ENCODE results near the gene FLVCR1. TPM values are rescaled to one million over a fixed set of nuclear protein-coding genes. Genes with fewer than 3 reads are reported as not detected.
"Not testable (repeated sequence)": the region's sequence is repeated elsewhere in the genome, so short reads cannot be mapped to it uniquely, and the experiment has no call there.

The FLVCR1 gene
- total RNA-seq, 1 experiment from 2014 or later = 28.0 TPM

GRCh38 chr1:212844521-212844920 is 13.6 kb upstream of the FLVCR1 start:
- H3K27ac ChIP-seq; DNase-seq; H3K4me3 ChIP-seq; H3K9me3 ChIP-seq (replicated peaks); H3K36me3 ChIP-seq; H3K27me3 ChIP-seq; H3K4me1 ChIP-seq: not testable (repeated sequence)

DNA sequence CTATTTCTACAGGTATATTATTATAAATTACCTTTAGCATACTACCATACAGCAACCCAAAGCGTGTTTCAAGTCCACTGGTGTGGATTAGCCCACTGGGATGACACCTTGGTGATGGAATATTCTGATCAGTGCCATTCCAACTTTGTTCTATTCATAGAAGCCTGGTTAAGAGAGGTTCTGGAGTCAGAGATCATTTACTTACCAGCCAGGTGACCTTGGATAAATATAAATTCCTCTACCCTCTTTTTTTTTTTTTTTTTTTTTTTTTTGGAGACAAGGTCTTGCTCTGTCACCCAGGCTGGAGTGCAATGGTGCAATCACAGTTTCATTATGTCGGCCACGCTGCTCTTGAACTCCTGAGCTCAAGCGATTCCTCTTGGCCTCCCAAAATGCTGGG is 10.5 kb upstream of the FLVCR1 start, which contains the start of gene SPATA45:
Gene SPATA45 (minus strand): TSS at position 101 of the 400 bp plus-strand sequence. CDS start 11,500 bp downstream, outside the sequence.
- Histone ChIP-seq H3K4me1 (no peaks in the 10 kb centered on the region), H3K36me3 (no peaks in the 10 kb centered on the region), H3K27ac (no peak within 1 kb of the TSS), H3K4me3 (no peak within 1 kb of the TSS), H3K27me3 (no peaks in the 10 kb centered on the region), H3K9me3 (replicated peaks) (no peaks in the 10 kb centered on the region; the same call in 1 of the 2 replicates)
- DNase-seq = no peak

DNA sequence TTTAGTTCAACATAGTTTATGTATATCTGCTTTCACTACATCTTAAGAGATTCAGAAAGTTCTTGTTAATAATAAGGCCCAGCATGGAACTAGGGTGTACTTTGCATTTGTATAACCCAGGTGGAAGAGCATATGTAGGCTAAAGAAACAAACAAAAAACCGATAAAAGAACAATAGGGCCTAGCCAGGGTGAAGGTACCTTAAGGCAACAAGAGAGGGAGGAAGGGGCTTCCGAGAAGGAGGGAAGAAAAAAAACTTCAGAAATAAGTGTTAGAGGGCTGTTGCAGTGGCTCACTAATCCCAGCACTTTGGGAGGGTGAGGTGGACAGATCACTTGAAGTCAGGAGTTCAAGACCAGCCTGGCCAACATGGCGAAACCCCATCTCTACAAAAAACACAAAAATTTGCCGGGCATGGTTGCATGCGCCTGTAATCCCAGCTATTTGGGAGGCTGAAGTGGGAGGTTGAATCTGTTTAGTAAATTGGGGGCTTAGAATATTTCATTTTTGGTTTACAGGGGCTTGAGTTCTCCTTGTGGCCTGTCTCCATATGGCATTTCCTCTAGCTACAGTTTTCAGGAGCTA is 5.9 kb upstream of the FLVCR1 start:
- no peak for DNase-seq
- no peak overlapping the region for H3K27ac ChIP-seq
- no peaks in the 10 kb centered on the region for H3K36me3 ChIP-seq
- H3K4me1 ChIP-seq = peaks cover 3% of the 10 kb centered on the region; the same call in 1 of the 2 replicates
- no peaks in the 10 kb centered on the region for H3K9me3 ChIP-seq (replicated peaks)
- no peaks in the 10 kb centered on the region for H3K27me3 ChIP-seq
- no peak overlapping the region for H3K4me3 ChIP-seq

- no peak for DNase-seq
- H3K4me1 ChIP-seq = peaks cover 3% of the 10 kb centered on the region; the same call in 1 of the 2 replicates
- no peaks in the 10 kb centered on the region for H3K27me3 ChIP-seq
- no peak overlapping the region for H3K27ac ChIP-seq
- H3K4me3 ChIP-seq = no peak overlapping the region
- no peaks in the 10 kb centered on the region for H3K9me3 ChIP-seq (replicated peaks)
- no peaks in the 10 kb centered on the region for H3K36me3 ChIP-seq
Measured at GRCh38 chr1:212853658-212854057, 4.4 kb upstream of the FLVCR1 start.

DNA sequence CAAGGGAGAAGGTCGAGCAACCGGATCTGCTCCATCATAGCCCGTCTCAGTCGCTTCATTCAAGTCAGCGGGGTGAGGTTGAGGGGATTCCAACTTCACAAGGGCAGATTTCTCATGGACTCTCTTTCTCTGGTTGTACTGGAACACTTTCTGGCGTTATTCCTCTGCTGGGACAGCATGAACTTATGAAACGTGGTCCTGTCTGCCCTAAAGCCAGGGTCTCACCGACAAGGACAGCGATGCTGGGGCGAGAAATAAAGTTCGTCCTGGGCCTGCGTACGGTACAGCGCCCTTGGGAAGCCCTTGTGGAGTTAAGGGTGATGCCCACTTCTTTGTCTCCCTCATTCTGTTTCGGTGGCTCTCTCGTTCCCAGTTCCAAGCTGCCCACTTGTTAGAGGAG is 1.3 kb upstream of the FLVCR1 start:
- Histone ChIP-seq H3K9me3 (replicated peaks) (no peaks in the 10 kb centered on the region), H3K4me1 (peaks cover 7% of the 10 kb centered on the region), H3K4me3 (peak overlapping the region; percentile 81), H3K27ac (no peak overlapping the region; the same call in 1 of the 2 replicates), H3K27me3 (no peaks in the 10 kb centered on the region), H3K36me3 (peaks cover 13% of the 10 kb centered on the region)
- no peak for DNase-seq

DNA sequence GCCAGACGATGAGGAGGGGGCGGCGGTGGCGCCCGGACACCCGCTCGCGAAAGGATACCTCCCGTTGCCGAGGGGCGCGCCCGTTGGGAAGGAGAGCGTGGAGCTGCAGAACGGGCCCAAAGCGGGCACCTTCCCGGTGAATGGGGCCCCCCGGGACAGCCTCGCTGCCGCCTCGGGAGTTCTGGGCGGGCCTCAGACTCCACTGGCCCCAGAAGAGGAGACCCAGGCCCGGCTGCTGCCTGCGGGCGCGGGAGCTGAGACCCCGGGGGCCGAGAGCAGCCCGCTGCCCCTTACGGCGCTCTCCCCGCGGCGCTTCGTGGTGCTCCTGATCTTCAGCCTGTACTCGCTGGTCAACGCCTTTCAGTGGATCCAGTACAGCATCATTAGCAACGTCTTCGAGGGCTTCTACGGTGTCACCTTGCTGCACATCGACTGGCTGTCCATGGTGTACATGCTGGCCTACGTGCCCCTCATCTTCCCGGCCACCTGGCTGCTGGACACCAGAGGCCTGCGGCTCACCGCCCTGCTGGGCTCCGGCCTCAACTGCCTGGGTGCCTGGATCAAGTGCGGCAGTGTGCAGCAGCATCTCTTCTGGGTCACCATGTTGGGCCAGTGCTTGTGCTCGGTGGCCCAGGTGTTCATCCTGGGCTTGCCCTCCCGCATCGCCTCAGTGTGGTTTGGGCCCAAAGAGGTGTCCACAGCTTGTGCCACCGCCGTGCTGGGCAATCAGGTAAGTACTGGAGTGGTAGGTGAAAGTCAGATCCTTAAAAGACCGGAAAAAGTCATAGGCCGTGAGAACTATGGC is 588 bp downstream of the FLVCR1 start:
- H3K9me3 ChIP-seq (replicated peaks) = no peaks in the 10 kb centered on the region
- H3K4me1 ChIP-seq = peaks cover 11% of the 10 kb centered on the region
- H3K27me3 ChIP-seq = no peaks in the 10 kb centered on the region
- peaks cover 29% of the 10 kb centered on the region for H3K36me3 ChIP-seq
- H3K4me3 ChIP-seq = peak overlapping the region; percentile 81
- peak; percentile 43 to 61 for DNase-seq
- peak overlapping the region; percentile 77 for H3K27ac ChIP-seq

- Histone ChIP-seq H3K27me3 (no peaks in the 10 kb centered on the region), H3K36me3 (peaks cover 42% of the 10 kb centered on the region), H3K9me3 (replicated peaks) (no peaks in the 10 kb centered on the region), H3K27ac (no peak overlapping the region; the same call in 1 of the 2 replicates), H3K4me3 (peak overlapping the region; percentile 81), H3K4me1 (peaks cover 11% of the 10 kb centered on the region)
- DNase-seq = peak; percentile 24 to 27
Measured at GRCh38 chr1:212860713-212861581, 2.9 kb downstream of the FLVCR1 start.

DNA sequence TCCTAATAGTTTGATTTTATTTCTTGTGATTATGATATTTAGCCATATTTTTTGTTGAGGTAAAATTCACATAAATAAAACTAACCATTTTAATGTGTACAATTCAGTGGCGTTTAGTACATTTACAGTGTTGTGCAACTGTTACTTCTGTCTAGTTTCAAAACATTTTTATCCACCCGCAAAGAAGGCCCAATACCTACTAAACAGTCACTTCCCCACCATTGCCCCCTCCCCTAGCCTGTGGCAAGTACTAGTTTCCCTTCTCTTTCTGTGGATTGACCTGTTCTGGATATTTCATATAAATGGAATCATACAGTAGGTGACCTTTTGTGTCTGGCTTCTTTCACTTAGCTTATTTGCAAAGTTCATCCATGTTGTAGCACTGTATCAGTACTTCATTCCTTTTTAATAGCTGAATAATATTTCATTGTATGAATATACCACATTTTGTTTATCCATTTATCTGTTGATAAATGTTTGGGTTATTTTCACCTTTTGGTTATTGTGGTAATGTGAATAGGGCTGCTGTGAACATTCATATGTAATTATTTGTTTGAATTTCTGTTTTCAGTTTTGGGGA is 4.1 kb downstream of the FLVCR1 start:
- no peaks in the 10 kb centered on the region for H3K9me3 ChIP-seq (replicated peaks)
- H3K27me3 ChIP-seq = no peaks in the 10 kb centered on the region
- H3K27ac ChIP-seq = no peak overlapping the region
- no peak overlapping the region for H3K4me3 ChIP-seq
- peaks cover 9% of the 10 kb centered on the region for H3K4me1 ChIP-seq
- peaks cover 50% of the 10 kb centered on the region for H3K36me3 ChIP-seq
- no peak for DNase-seq

- peaks cover 55% of the 10 kb centered on the region for H3K36me3 ChIP-seq
- not testable (repeated sequence) for H3K9me3 ChIP-seq (replicated peaks); DNase-seq; H3K27me3 ChIP-seq; H3K4me1 ChIP-seq; H3K27ac ChIP-seq; H3K4me3 ChIP-seq
Measured at GRCh38 chr1:212863345-212863744, 5.3 kb downstream of the FLVCR1 start.

- Histone ChIP-seq H3K4me3 (no peak overlapping the region), H3K27me3 (no peaks in the 10 kb centered on the region), H3K36me3 (peaks cover 63% of the 10 kb centered on the region), H3K27ac (no peak overlapping the region), H3K9me3 (replicated peaks) (no peaks in the 10 kb centered on the region), H3K4me1 (peaks cover 9% of the 10 kb centered on the region)
- no peak for DNase-seq
Measured at GRCh38 chr1:212864201-212864600, 6.1 kb downstream of the FLVCR1 start.

DNA sequence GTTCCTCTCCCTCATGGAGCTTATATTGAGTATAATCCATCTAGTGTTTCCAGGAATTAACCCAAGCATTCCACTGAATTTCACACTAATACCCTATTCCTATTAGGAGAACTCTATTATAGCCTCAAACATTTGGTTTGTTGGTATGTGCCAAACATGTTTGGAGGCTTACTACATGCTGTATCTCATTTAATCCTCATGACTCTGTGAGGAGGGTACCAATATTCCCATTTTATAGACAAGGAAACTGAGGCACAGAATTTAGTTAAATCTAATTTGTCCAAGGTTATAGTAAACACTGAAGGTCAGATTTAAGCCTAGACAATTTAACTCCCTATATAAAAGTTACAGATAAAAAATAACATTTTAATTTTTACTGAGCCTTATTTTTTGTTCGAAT is 9.1 kb downstream of the FLVCR1 start:
- Histone ChIP-seq H3K9me3 (replicated peaks) (no peaks in the 10 kb centered on the region), H3K4me1 (0 out of 2 replicates have a peak, but pooled peaks cover 2% of the 10 kb centered on the region), H3K27ac (no peak overlapping the region), H3K27me3 (no peaks in the 10 kb centered on the region), H3K4me3 (no peak overlapping the region), H3K36me3 (peaks cover 71% of the 10 kb centered on the region)
- no peak for DNase-seq

DNA sequence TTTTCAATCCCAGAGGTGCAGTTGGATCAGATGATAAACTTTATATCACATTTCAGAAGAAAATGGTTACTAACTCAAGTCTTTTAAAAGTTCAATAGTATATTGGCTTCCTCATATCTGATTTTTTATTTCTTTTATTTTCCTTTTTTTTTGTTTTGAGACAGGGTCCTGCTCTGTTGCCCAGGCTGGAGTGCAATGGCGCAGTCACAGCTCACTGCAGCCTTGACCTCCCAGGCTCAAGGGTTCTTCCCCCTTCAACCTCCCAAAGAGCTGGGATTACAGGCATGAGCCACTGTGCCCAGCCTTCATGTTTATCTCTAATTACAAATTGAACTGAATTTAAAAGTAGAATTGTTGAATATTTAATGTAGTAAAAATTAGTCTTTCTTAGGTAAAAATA is 13.9 kb downstream of the FLVCR1 start:
- H3K4me3 ChIP-seq = no peak overlapping the region
- no peaks in the 10 kb centered on the region for H3K27me3 ChIP-seq
- DNase-seq = no peak
- no peaks in the 10 kb centered on the region for H3K4me1 ChIP-seq
- no peak overlapping the region for H3K27ac ChIP-seq
- no peaks in the 10 kb centered on the region for H3K9me3 ChIP-seq (replicated peaks)
- H3K36me3 ChIP-seq = peaks cover 83% of the 10 kb centered on the region

DNA sequence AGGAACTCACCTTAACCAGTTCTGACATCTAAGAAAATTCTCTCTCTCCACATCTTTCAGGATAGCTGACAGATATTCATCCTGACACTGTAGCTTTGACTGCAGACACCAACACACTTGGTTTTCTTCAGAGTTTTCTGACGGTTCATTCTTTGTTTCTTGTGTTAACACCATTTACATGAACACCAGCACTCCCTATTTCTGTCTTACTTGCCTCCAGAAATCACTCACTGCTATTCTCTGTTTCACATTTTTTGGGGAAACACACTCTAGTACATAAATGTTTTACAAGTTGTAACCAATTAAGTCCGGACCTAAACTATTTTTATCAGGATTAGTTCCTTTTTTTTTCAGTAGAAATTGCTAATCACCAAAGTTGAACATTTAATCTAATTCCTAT is 15.4 kb downstream of the FLVCR1 start:
- Histone ChIP-seq H3K9me3 (replicated peaks) (no peaks in the 10 kb centered on the region), H3K27ac (no peak overlapping the region), H3K4me3 (no peak overlapping the region), H3K36me3 (peaks cover 88% of the 10 kb centered on the region), H3K4me1 (no peaks in the 10 kb centered on the region), H3K27me3 (no peaks in the 10 kb centered on the region)
- no peak for DNase-seq

- H3K4me3 ChIP-seq = no peak overlapping the region
- H3K36me3 ChIP-seq = peaks cover 87% of the 10 kb centered on the region
- no peak for DNase-seq
- H3K4me1 ChIP-seq = no peaks in the 10 kb centered on the region
- no peaks in the 10 kb centered on the region for H3K27me3 ChIP-seq
- H3K27ac ChIP-seq = no peak overlapping the region
- no peaks in the 10 kb centered on the region for H3K9me3 ChIP-seq (replicated peaks)
Measured at GRCh38 chr1:212878418-212878817, 20.3 kb downstream of the FLVCR1 start.

All from SJCRH30 (cell line).